HepG2 (cell line): ENCODE measurements around the gene LRRC8C. TPM values are rescaled to one million over a fixed set of nuclear protein-coding genes. Genes with fewer than 3 reads are reported as not detected.
A peak's percentile ranks its signal among the peaks of the same experiment; 100 is the strongest.

ENCODE experiments used
- AHR ChIP-seq: IDR thresholded peaks from 2 replicates; pipeline ENCODE4 v1.6.1; 2018; ENCODE audit warnings: missing genetic modification reagents, missing compliant biosample characterization
- ATF1 ChIP-seq: IDR thresholded peaks from 2 replicates; pipeline ENCODE4 v1.6.1; 2016; ENCODE audit warnings: mild to moderate bottlenecking, control low read depth
- BRD4 ChIP-seq: sonication (generic); formaldehyde crosslinking; IDR thresholded peaks from 2 replicates; pipeline ENCODE4 v1.4.0; 2020; ENCODE audit warnings: missing genetic modification reagents
- CCDC6 ChIP-seq: sonication (generic); formaldehyde crosslinking; IDR thresholded peaks from 2 replicates; pipeline ENCODE4 v1.8.1; 2022; ENCODE audit warnings: mild to moderate bottlenecking, missing genetic modification reagents, moderate library complexity
- ELF1 ChIP-seq: sonication (generic); formaldehyde crosslinking; IDR thresholded peaks from 2 replicates; pipeline ENCODE4 v1.4.0; 2020; ENCODE audit warnings: missing genetic modification reagents
- FOXC1 ChIP-seq: sonication (generic); formaldehyde crosslinking; IDR thresholded peaks from 2 replicates; pipeline ENCODE4 v1.8.0; 2022; ENCODE audit warnings: mild to moderate bottlenecking, missing genetic modification reagents, borderline replicate concordance
- GRHL1 ChIP-seq: sonication (generic); formaldehyde crosslinking; conservative IDR thresholded peaks from 2 replicates; pipeline ENCODE4 v1.8.0; 2022; ENCODE audit warnings: missing genetic modification reagents
- GZF1 ChIP-seq: sonication (generic); formaldehyde crosslinking; IDR thresholded peaks from 2 replicates; pipeline ENCODE4 v1.5.1; 2020; ENCODE audit warnings: mild to moderate bottlenecking, missing genetic modification reagents
- MAFF ChIP-seq: IDR thresholded peaks from 2 replicates; pipeline ENCODE4 v1.6.1; 2011; ENCODE audit warnings: low read depth, low read length, improper control_type of control experiment
- MEIS1 ChIP-seq: sonication (generic); formaldehyde crosslinking; IDR thresholded peaks from 2 replicates; pipeline ENCODE4 v1.9.0; 2021; ENCODE audit warnings: mild to moderate bottlenecking, missing genetic modification reagents, moderate library complexity, borderline replicate concordance
- MIXL1 ChIP-seq: IDR thresholded peaks from 2 replicates; pipeline ENCODE4 v1.6.1; 2016
- MLX ChIP-seq: IDR thresholded peaks from 2 replicates; pipeline ENCODE4 v1.6.1; 2016
- MTF2 ChIP-seq: sonication (generic); formaldehyde crosslinking; IDR thresholded peaks from 2 replicates; pipeline ENCODE4 v1.5.0; 2020; ENCODE audit warnings: missing genetic modification reagents, borderline replicate concordance
- NFYC ChIP-seq: IDR thresholded peaks from 2 replicates; pipeline ENCODE4 v1.6.1; 2016; ENCODE audit warnings: missing genetic modification reagents, missing compliant biosample characterization
- SNAPC4 ChIP-seq: sonication (generic); formaldehyde crosslinking; IDR thresholded peaks from 2 replicates; pipeline ENCODE4 v1.4.0; 2020; ENCODE audit warnings: mild to moderate bottlenecking, missing genetic modification reagents
- TBP ChIP-seq: sonication (generic); formaldehyde crosslinking; IDR thresholded peaks from 2 replicates; pipeline ENCODE4 v1.5.0; 2020; ENCODE audit warnings: missing genetic modification reagents
- ZNF121 ChIP-seq: sonication (generic); formaldehyde crosslinking; IDR thresholded peaks from 2 replicates; pipeline ENCODE4 v1.5.0; 2020; ENCODE audit warnings: mild to moderate bottlenecking, missing genetic modification reagents
- ZNF3 ChIP-seq: IDR thresholded peaks from 2 replicates; pipeline ENCODE4 v1.7.0; 2017; ENCODE audit warnings: inconsistent platforms
- ZNF333 ChIP-seq: sonication (generic); formaldehyde crosslinking; IDR thresholded peaks from 2 replicates; pipeline ENCODE4 v1.4.0; 2020; ENCODE audit warnings: mild to moderate bottlenecking, missing genetic modification reagents, borderline replicate concordance
- ZNF569 ChIP-seq: sonication (generic); formaldehyde crosslinking; IDR thresholded peaks from 2 replicates; pipeline ENCODE4 v1.5.0; 2020; ENCODE audit warnings: mild to moderate bottlenecking, missing genetic modification reagents, moderate library complexity, borderline replicate concordance
- ZNF782 ChIP-seq: sonication (generic); formaldehyde crosslinking; IDR thresholded peaks from 2 replicates; pipeline ENCODE4 v1.4.0; 2020; ENCODE audit warnings: missing genetic modification reagents, mild to moderate bottlenecking, borderline replicate concordance
- polyA plus RNA-seq, 8 experiments: library from polyadenylated mRNA; depleted of rRNA in 3 of 8; stranded (reverse) in 7 of 8; unstranded in 1 of 8; fragments of >200 nt; fragmentation: Illumina TruSeq in 4 of 8; extraction: Trizol in 4 of 8; gene quantifications; 2 replicates each; pipeline versions ENCODE4 v1.2.1 to v1.2.3, GENCODE V29; 2011 to 2016; ENCODE audit warnings: low read depth in 4 of 8, missing spikeins in 1 of 8, mixed read lengths in 1 of 8; ENCODE audit not compliant: insufficient read depth in 1 of 8
- total RNA-seq, 5 experiments: library from RNA; depleted of rRNA; stranded (reverse); fragments of >200 nt; fragmentation: Illumina TruSeq; extraction: Trizol; gene quantifications; 2 replicates each; pipeline ENCODE4 v1.2.3, GENCODE V29; 2016; ENCODE audit warnings: low read depth in 1 of 5
- TF ChIP-seq, protein P1 (sequence below): sonication (generic); formaldehyde crosslinking; IDR thresholded peaks from 2 replicates; pipeline ENCODE4 v1.5.1; 2020; ENCODE audit warnings: missing genetic modification reagents, mild to moderate bottlenecking, borderline replicate concordance

LRRC8C gene
- total and polyA plus RNA-seq, 2 of the 13 experiments (the other 11 are each of a cell fraction or from before 2014, with no cell fraction given), result 0.22 to 0.32 TPM

DNA sequence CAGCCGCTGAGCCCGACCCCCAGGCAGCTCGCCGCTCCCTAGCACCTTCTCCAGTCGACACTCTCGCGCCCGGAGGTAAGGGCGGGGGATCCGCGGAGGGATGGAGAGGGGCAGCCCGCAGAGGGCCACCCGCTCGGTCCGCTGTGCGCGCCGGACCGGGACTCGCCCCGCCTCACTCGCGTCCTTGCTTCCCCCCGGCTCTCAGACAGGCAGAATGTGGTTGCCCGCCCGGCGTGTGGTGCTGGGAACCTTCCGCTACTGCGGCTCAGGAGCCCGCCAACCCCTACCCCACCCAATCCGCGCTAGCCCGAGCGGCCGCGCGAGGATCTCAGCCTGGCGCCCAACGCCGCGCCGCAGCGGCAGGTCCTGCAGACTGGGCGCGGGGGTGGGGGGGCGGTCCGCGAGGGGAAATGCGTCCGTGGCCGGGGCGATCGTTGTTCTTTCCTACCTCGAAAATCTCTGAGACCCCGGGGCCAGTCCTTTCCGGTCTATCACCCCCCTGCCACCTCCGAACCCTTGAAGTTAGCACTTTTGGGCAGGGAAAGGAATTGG lies 404 bp downstream of the LRRC8C start (continued):
- TF ChIP-seq GRHL1 (no peak), CCDC6 (no peak), ZNF333 (CRISPR knock-in tag) (no peak), ZNF782 (CRISPR knock-in tag) (no peak), MAFF (no peak), ATF1 (CRISPR knock-in tag) (no peak), MTF2 (CRISPR knock-in tag) (peak; percentile 50; the same call in 1 of the 2 replicates), SNAPC4 (CRISPR knock-in tag) (no peak), ZNF3 (no peak), FOXC1 (CRISPR knock-in tag) (no peak), ELF1 (CRISPR knock-in tag) (no peak), MIXL1 (CRISPR knock-in tag) (no peak), ZNF121 (0 out of 2 replicates have a peak, but pooled peaks have one; percentile 22), GZF1 (CRISPR knock-in tag) (no peak), MLX (CRISPR knock-in tag) (no peak), NFYC (CRISPR knock-in tag) (no peak), MEIS1 (peak; percentile 49; the same call in 1 of the 2 replicates), BRD4 (no peak), AHR (CRISPR knock-in tag) (0 out of 2 replicates have a peak, but pooled peaks have one; percentile 31), ZNF569 (CRISPR knock-in tag) (no peak), TBP (CRISPR knock-in tag) (no peak)
- TF ChIP-seq, protein P1, sequence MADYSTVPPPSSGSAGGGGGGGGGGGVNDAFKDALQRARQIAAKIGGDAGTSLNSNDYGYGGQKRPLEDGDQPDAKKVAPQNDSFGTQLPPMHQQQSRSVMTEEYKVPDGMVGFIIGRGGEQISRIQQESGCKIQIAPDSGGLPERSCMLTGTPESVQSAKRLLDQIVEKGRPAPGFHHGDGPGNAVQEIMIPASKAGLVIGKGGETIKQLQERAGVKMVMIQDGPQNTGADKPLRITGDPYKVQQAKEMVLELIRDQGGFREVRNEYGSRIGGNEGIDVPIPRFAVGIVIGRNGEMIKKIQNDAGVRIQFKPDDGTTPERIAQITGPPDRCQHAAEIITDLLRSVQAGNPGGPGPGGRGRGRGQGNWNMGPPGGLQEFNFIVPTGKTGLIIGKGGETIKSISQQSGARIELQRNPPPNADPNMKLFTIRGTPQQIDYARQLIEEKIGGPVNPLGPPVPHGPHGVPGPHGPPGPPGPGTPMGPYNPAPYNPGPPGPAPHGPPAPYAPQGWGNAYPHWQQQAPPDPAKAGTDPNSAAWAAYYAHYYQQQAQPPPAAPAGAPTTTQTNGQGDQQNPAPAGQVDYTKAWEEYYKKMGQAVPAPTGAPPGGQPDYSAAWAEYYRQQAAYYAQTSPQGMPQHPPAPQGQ (CRISPR knock-in tag), result no peak
